ENCODE data around the gene CAPRIN2.

The CAPRIN2 gene

DNA sequence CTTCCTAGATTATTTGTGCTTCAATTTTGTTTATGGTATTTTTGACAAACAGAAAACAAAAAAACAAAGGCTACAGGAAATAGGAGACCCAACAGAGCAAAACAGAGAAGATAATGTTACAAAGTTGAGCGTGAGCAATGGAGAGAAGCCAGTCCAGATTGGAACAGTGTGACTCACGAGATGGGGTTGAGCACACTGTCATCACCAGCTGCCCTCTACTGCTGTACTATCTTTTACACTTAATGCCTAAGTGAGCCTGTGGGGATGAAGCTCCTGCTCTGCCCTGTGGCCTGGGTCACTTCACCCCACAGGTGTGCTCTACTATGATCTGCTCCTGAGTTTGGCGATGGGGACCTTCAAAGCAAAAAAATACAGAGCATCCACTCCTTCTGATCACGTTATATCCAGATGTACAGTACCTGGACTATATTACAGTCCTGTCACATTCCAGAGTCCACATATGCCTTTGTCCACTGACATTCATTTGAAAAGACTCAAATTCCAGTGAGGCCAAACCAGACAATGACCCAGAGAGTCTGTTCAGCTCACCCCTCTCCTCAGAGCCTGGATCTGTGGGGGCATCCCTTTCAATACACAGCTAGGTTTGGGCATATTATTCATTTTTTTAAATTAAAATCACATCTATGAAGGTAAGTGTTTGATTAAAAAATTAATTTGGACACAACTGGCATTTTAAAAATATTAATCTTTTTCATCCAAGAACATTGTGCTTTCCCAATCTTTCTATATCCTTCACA lies 63.5 kb downstream of the CAPRIN2 start:
- DNase-seq (ENCODE audit: low read depth in 1 of 2, low spot score in 1 of 2) = no peak
- in situ Hi-C loops (cut with HindIII; ENCODE audit: low pct_unique_long_range_greater_than_20kb, low sequenced_read_pairs) = no loop called here
- no peak for TF ChIP-seq JUND (IDR thresholded peaks at IDR 0.05; ENCODE audit: low read depth)

DNA sequence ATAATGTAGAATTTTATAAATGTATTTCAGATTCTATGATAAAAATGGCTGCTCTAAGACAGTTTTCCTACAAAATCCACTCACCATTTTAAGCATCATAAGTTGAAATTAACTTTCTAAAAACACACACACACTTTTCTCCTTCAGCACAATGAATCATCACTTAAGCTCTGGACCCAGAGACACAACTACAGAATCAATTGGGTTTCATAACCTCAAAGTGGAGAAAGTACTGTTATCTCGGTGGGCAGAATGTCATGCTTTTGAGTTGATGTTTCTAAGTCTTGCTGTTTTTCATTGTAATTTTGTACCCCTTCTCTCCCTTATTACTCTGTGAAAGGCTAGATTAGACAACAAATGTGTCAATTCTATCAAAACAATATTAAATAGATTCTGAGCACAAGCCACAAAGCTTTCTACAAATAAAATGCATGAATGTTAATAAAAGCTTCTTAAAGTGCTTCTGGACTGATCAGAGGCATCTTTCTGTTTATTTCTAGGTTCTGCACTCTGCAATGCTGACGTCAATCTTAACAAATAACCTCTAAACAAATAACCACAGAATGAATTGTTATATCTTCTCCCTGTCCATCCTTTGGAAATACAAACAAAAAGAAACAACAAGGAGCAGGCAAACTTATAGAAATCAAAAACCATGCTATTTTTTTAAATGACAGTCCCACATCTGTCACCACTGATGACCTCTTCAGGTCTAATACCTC lies 67.3 kb downstream of the CAPRIN2 start:
- TF ChIP-seq JUND (IDR thresholded peaks at IDR 0.05; ENCODE audit: low read depth) = no peak
- no peak for DNase-seq (ENCODE audit: low read depth in 1 of 2, low spot score in 1 of 2)
- in situ Hi-C loops (cut with HindIII; ENCODE audit: low pct_unique_long_range_greater_than_20kb, low sequenced_read_pairs) = no loop called here

DNA sequence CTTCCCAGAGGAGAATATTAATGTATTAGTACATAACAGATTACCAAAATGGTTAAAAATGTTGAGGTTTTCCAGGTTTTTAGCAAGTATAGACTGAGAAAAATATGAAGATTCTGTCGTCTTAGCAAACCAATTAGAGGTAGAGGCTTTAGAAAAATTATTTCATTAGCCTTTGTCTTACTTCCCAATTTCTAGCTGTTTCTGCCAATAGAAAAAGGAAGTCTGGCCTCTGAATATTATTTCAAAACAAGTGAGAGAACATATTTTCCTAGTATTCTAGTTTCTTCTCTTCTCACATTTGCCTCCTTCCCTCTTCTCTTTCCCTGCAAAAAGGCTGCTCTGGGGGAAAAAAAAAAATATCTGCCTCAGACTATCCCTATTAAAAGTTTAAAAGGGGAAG lies 75.5 kb downstream of the CAPRIN2 start:
- DNase-seq (ENCODE audit: low read depth in 1 of 2, low spot score in 1 of 2) = no peak
- TF ChIP-seq JUND (IDR thresholded peaks at IDR 0.05; ENCODE audit: low read depth) = no peak
- in situ Hi-C loops (cut with HindIII; ENCODE audit: low pct_unique_long_range_greater_than_20kb, low sequenced_read_pairs) = no loop called here

DNA sequence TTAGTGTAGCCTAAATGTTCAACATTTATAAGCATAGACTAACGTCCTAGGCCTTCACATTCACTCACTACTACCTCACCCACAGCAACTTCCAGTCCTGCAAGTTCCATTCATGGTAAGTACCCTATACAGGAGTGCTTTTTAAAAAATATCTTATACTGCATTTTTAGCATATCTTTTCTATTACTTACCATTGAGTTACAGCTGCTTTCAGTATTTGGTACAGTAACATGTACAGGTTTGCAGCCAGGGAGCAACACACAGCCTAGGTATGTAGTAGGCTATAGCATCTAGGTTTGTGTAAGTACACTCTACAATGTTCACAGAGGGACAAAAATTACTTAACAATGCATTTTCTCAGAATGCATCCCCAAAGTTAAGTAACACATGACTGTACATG lies 76.5 kb downstream of the CAPRIN2 start:
- no peak for DNase-seq (ENCODE audit: low read depth in 1 of 2, low spot score in 1 of 2)
- no peak for TF ChIP-seq JUND (IDR thresholded peaks at IDR 0.05; ENCODE audit: low read depth)
- in situ Hi-C loops (cut with HindIII; ENCODE audit: low pct_unique_long_range_greater_than_20kb, low sequenced_read_pairs) = no loop called here

DNA sequence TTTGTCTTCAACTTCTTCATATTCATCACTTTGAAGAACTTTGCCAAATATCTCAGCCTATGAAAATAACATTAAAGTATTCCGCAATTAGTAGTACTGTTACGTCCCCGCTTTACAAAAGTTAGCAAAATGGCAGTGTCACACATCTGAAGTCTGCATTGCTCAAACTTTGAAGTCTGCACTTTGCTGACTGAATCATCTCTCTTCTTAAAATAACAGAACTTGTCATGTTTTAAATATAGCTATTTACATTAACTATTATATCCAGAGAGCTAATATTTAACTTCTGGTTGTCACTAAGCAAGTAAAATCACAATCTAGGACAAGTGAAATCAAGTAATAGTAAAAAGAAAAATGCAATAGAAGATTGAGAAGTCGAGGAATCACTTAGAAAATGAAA lies 93.5 kb downstream of the CAPRIN2 start:
- TF ChIP-seq JUND (IDR thresholded peaks at IDR 0.05; ENCODE audit: low read depth) = no peak
- no peak for DNase-seq (ENCODE audit: low read depth in 1 of 2, low spot score in 1 of 2)
- in situ Hi-C loops (cut with HindIII; ENCODE audit: low pct_unique_long_range_greater_than_20kb, low sequenced_read_pairs) = no loop called here
